Thyroid gland (tissue), 4 donors: ENCODE measurements around the gene HES1. TPM values are rescaled to one million over a fixed set of nuclear protein-coding genes. Genes with fewer than 3 reads are reported as not detected.

Experiments used
- DNase-seq, 2 donors: peaks; one replicate each; pipeline ENCODE4 v3.0.0-alpha.2; 2019
- H3K27ac ChIP-seq, 3 donors: fragments of 200-600 bp; sonication (generic); 1 replicate in 2 of 3; 2 replicates in 1 of 3; pipeline ENCODE4 v1.5.1; 2016 to 2019; ENCODE audit warnings: mild to moderate bottlenecking in 1 of 3, moderate library complexity in 1 of 3
- H3K27me3 ChIP-seq: fragments of 200-600 bp; sonication (generic); one replicate; pipeline ENCODE4 v1.5.1; 2019
- H3K36me3 ChIP-seq, 2 donors: fragments of 200-600 bp; sonication (generic); one replicate each; pipeline ENCODE4 v1.5.1; 2016 to 2019
- H3K4me1 ChIP-seq, 2 donors: fragments of 200-600 bp; sonication (generic); one replicate each; pipeline ENCODE4 v1.5.1; 2017 to 2019
- H3K4me3 ChIP-seq, 3 donors: fragments of 200-600 bp; sonication (generic); replicated peaks in 1 of 3; 1 replicate in 2 of 3; 2 replicates in 1 of 3; pipeline ENCODE4 v1.5.1; 2016; ENCODE audit warnings: mild to moderate bottlenecking in 1 of 3
- H3K9me3 ChIP-seq: fragments of 200-600 bp; sonication (generic); one replicate; pipeline ENCODE4 v1.5.1; 2017
- POLR2A ChIP-seq, 2 donors: fragments of 450-650 bp; IDR thresholded peaks; one replicate each; pipeline ENCODE4 v1.6.1; 2017; ENCODE audit warnings: antibody characterized with exemption in 2 of 2, mild to moderate bottlenecking in 2 of 2, moderate library complexity in 1 of 2
- WGBS, 2 donors: methylation state at CpG; one replicate each; pipeline ENCODE4 v1.1.5; 2017; 5-methylcytosine and 5-hydroxymethylcytosine counted together
- intact Hi-C: fragments of 100-400 bp; cut with DNase I; formaldehyde crosslinking; loops from one replicate; pipeline ENCODE4 v1.15.1; 2023
- total RNA-seq, 4 donors: library from RNA; depleted of rRNA; stranded (reverse); fragments of >200 nt; gene quantifications; one replicate each; pipeline ENCODE4 v1.2.3, GENCODE V29; 2016
- TF ChIP-seq, protein P1 (sequence below), 6 experiments: fragments of 200-600 bp in 3 of 6; fragments of 450-650 bp in 3 of 6; sonication (generic) in 3 of 6; IDR thresholded peaks; one replicate each; pipeline ENCODE4 v1.5.1; 2016 to 2019; ENCODE audit warnings: antibody characterized with exemption in 6 of 6, mild to moderate bottlenecking in 2 of 6, inconsistent platforms in 1 of 6, moderate library complexity in 1 of 6

The HES1 gene
- total RNA-seq, 4 donors from 2014 or later, result 127 to 193 (median 159) TPM

GRCh38 chr3:194121891-194122631 is 13.9 kb upstream of the HES1 start:
- Histone ChIP-seq H3K27me3 (no peaks in the 10 kb centered on the region), H3K9me3 (no peaks in the 10 kb centered on the region), H3K36me3 (no peaks in the 10 kb centered on the region), H3K4me3 (no peak overlapping the region), H3K27ac (no peak overlapping the region), H3K4me1 (peaks cover 3 to 15% of the 10 kb centered on the region in 2 donors)
- intact Hi-C loops, result no loop called here
- no peak for DNase-seq
- WGBS, 2 donors, result 91 to 93% methylated on average over 8 of the region's 8 CpGs
- TF ChIP-seq, protein P1, sequence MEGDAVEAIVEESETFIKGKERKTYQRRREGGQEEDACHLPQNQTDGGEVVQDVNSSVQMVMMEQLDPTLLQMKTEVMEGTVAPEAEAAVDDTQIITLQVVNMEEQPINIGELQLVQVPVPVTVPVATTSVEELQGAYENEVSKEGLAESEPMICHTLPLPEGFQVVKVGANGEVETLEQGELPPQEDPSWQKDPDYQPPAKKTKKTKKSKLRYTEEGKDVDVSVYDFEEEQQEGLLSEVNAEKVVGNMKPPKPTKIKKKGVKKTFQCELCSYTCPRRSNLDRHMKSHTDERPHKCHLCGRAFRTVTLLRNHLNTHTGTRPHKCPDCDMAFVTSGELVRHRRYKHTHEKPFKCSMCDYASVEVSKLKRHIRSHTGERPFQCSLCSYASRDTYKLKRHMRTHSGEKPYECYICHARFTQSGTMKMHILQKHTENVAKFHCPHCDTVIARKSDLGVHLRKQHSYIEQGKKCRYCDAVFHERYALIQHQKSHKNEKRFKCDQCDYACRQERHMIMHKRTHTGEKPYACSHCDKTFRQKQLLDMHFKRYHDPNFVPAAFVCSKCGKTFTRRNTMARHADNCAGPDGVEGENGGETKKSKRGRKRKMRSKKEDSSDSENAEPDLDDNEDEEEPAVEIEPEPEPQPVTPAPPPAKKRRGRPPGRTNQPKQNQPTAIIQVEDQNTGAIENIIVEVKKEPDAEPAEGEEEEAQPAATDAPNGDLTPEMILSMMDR (IDR thresholded peaks at IDR 0.05), result no peak
- no peak for TF ChIP-seq POLR2A (IDR thresholded peaks at IDR 0.05)

DNA sequence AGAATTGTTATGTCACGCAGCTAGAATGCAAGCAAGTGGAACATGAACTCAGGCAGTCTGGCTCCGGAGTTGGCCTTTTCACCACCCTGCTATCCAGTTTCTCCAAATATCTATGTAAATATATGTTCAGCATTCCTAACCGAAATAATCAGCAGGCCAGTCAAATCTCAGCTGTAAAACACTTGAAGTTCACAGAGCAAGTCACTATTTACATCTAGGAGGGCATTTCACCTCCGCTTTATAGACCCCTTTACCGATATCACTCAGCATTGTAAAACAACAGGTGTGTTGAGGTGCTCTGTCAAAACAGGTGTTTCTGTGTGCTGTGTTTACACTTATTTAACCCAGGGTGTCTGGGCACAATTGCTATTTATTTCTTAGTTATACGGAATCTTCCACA is 12.2 kb upstream of the HES1 start:
- WGBS, 2 donors, result 96% methylated on average over 6 of the region's 6 CpGs
- Histone ChIP-seq H3K4me3 (no peak overlapping the region), H3K9me3 (no peaks in the 10 kb centered on the region), H3K27ac (no peak overlapping the region), H3K27me3 (no peaks in the 10 kb centered on the region), H3K36me3 (no peaks in the 10 kb centered on the region), H3K4me1 (peaks cover 0 to 9% of the 10 kb centered on the region in 2 donors)
- intact Hi-C loops, result no loop called here
- TF ChIP-seq, protein P1 (IDR thresholded peaks at IDR 0.05), result no peak
- TF ChIP-seq POLR2A (IDR thresholded peaks at IDR 0.05), result no peak
- no peak for DNase-seq

DNA sequence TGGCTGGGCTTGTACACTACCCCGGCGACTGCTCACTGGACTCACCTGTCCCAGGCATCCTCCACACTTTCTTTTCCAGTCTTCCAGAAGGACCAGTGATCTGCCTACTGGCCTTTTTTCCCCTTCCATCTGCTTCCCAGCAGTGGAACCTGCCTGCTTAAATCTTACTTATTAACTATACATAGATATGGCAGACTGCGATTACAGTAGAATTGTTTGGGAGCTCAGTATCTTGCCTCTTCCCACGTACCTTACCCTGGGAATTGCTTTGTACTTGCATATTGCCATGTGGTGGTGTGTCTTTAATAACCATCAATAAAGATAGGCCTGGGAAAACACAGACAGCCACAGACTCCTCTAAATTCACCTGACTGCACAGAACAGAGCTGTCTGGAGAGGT is 11.8 kb upstream of the HES1 start:
- no peak overlapping the region for H3K4me3 ChIP-seq
- 95% methylated on average over 4 of the region's 4 CpGs for WGBS, 2 donors
- no peaks in the 10 kb centered on the region for H3K36me3 ChIP-seq
- no peaks in the 10 kb centered on the region for H3K9me3 ChIP-seq
- DNase-seq, result no peak
- peaks cover 0 to 9% of the 10 kb centered on the region in 2 donors for H3K4me1 ChIP-seq
- H3K27me3 ChIP-seq, result no peaks in the 10 kb centered on the region
- intact Hi-C loops, result no loop called here
- H3K27ac ChIP-seq, result no peak overlapping the region
- TF ChIP-seq, protein P1 (IDR thresholded peaks at IDR 0.05), result no peak
- TF ChIP-seq POLR2A (IDR thresholded peaks at IDR 0.05), result no peak

- Histone ChIP-seq H3K27me3 (no peaks in the 10 kb centered on the region), H3K4me3 (no peak overlapping the region), H3K27ac (no peak overlapping the region), H3K4me1 (peaks cover 10 to 11% of the 10 kb centered on the region in 2 donors), H3K9me3 (no peaks in the 10 kb centered on the region), H3K36me3 (no peaks in the 10 kb centered on the region)
- intact Hi-C loops, result no loop called here
- WGBS, 2 donors, result 87 to 92% methylated on average over 6 of the region's 6 CpGs
- TF ChIP-seq, protein P1 (IDR thresholded peaks at IDR 0.05), result no peak
- TF ChIP-seq POLR2A (IDR thresholded peaks at IDR 0.05), result no peak
- no peak for DNase-seq
Observed at GRCh38 chr3:194125442-194125841, 10.5 kb upstream of the HES1 start.

DNA sequence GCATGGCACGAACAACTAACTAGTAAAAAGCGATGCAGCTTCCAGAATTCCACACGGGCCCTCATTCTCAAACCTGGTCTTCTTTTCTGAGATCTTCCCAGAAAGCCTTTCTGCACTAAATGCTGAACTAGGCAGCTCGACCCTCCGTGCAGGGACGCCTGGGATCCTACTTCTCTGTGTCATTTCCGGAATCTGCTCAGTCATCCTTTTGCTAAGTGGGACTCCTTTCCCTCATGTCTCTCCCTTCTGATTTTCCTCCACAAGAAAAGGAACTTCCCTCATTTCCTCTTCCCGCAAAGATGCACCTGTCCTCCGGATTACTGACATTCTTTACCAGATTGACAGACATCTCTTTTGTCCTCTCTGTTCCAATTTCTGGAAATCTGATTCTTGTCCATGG is 9.2 kb upstream of the HES1 start:
- 91 to 93% methylated on average over 9 of the region's 9 CpGs for WGBS, 2 donors

More for the DNA sequence above, 9.2 kb upstream of the HES1 start:
- Histone ChIP-seq H3K27ac (no peak overlapping the region), H3K36me3 (no peaks in the 10 kb centered on the region), H3K27me3 (no peaks in the 10 kb centered on the region), H3K4me3 (no peak overlapping the region), H3K9me3 (no peaks in the 10 kb centered on the region), H3K4me1 (peaks cover 20 to 21% of the 10 kb centered on the region in 2 donors)
- TF ChIP-seq POLR2A (IDR thresholded peaks at IDR 0.05), result no peak
- TF ChIP-seq, protein P1 (IDR thresholded peaks at IDR 0.05), result no peak
- no peak for DNase-seq
- intact Hi-C loops, result no loop called here
